GM23248 (cell line): Measurements from ENCODE around the gene ADIPOQ. TPM values are rescaled to one million over a fixed set of nuclear protein-coding genes. Genes with fewer than 3 reads are reported as not detected.
"Not testable (repeated sequence)": the region's sequence is repeated elsewhere in the genome, so short reads cannot be mapped to it uniquely, and the experiment has no call there.

Source experiments
- DNase-seq: peaks from one replicate; pipeline ENCODE4 v3.0.0-alpha.2; 2015
- H2AFZ ChIP-seq: fragments of 200-600 bp; sonication (generic); 2 replicates; pipeline ENCODE4 v1.6.1; 2016; ENCODE audit warnings: antibody characterized with exemption
- H3F3A ChIP-seq: fragments of 200-600 bp; sonication (generic); 2 replicates; pipeline ENCODE4 v1.6.1; 2016; ENCODE audit warnings: mild to moderate bottlenecking, antibody characterized with exemption, mixed run types; ENCODE audit not compliant: insufficient read depth
- H3K27ac ChIP-seq: fragments of 200-600 bp; sonication (generic); 2 replicates; pipeline ENCODE4 v1.5.1; 2016; ENCODE audit warnings: mild to moderate bottlenecking
- H3K27me3 ChIP-seq: fragments of 200-600 bp; sonication (generic); replicated peaks from 2 replicates; pipeline ENCODE4 v1.6.1; 2016; ENCODE audit warnings: mild to moderate bottlenecking; ENCODE audit not compliant: insufficient read depth
- H3K36me3 ChIP-seq: fragments of 200-600 bp; sonication (generic); 2 replicates; pipeline ENCODE4 v1.6.1; 2016; ENCODE audit warnings: low read depth, mild to moderate bottlenecking
- H3K4me1 ChIP-seq: fragments of 200-600 bp; sonication (generic); 2 replicates; pipeline ENCODE4 v1.6.1; 2016; ENCODE audit warnings: mild to moderate bottlenecking; ENCODE audit not compliant: insufficient read depth
- H3K4me2 ChIP-seq: fragments of 200-600 bp; sonication (generic); one replicate; pipeline ENCODE4 v1.6.1; 2016; ENCODE audit warnings: mild to moderate bottlenecking; ENCODE audit not compliant: unreplicated experiment
- H3K4me3 ChIP-seq: fragments of 200-600 bp; sonication (generic); 2 replicates; pipeline ENCODE4 v1.5.1; 2016; ENCODE audit warnings: mild to moderate bottlenecking
- H3K79me2 ChIP-seq: fragments of 200-600 bp; sonication (generic); 2 replicates; pipeline ENCODE4 v1.6.1; 2016; ENCODE audit warnings: mild to moderate bottlenecking; ENCODE audit not compliant: insufficient read depth
- H3K9ac ChIP-seq: fragments of 200-600 bp; sonication (generic); 2 replicates; pipeline ENCODE4 v1.6.1; 2016; ENCODE audit warnings: mild to moderate bottlenecking
- H3K9me2 ChIP-seq: fragments of 200-600 bp; sonication (generic); 2 replicates; pipeline ENCODE4 v1.6.1; 2016; ENCODE audit warnings: mixed run types, mild to moderate bottlenecking, moderate library complexity; ENCODE audit not compliant: insufficient read depth
- H3K9me3 ChIP-seq: fragments of 200-600 bp; sonication (generic); one replicate; pipeline ENCODE4 v1.6.1; 2017; ENCODE audit warnings: low read depth
- H4K20me1 ChIP-seq: fragments of 200-600 bp; sonication (generic); 2 replicates; pipeline ENCODE4 v1.6.0; 2016; ENCODE audit not compliant: insufficient read depth
- EZH2 ChIP-seq: fragments of 200-600 bp; sonication (generic); IDR thresholded peaks from 2 replicates; pipeline ENCODE4 v1.6.1; 2018; ENCODE audit warnings: antibody characterized with exemption, mild to moderate bottlenecking; ENCODE audit not compliant: insufficient read depth, poor library complexity, severe bottlenecking
- EZH2phosphoT487 ChIP-seq: fragments of 200-600 bp; sonication (generic); IDR thresholded peaks from 2 replicates; pipeline ENCODE4 v1.6.1; 2018; ENCODE audit warnings: antibody characterized with exemption, moderate library complexity, mild to moderate bottlenecking, low read depth; ENCODE audit not compliant: insufficient read depth
- WGBS, 2 experiments: methylation state at CpG; one replicate each; pipeline ENCODE4 v1.1.6; 2015 to 2017; ENCODE audit warnings: low lambda C conversion rate in 2 of 2, low coverage in 1 of 2; ENCODE audit errors: missing lambda C conversion rate in 2 of 2; 5-methylcytosine and 5-hydroxymethylcytosine counted together
- in situ Hi-C: fragments of 300-500 bp; cut with MboI; formaldehyde crosslinking; loops from 2 replicates; pipeline ENCODE4 v1.15.0; 2020
- polyA plus RNA-seq: library from polyadenylated mRNA; unstranded; fragments of >200 nt; fragmentation: Nextera tagmentation; extraction: Ambion mirVana; gene quantifications from 2 replicates; pipeline ENCODE4 v1.2.1, GENCODE V29; 2016
- total RNA-seq: library from RNA; depleted of rRNA; stranded (reverse); fragments of >200 nt; shearing (Covaris generic); gene quantifications from 2 replicates; pipeline ENCODE4 v1.2.3, GENCODE V29; 2014; rRNA removed

The ADIPOQ gene
- total and polyA plus RNA-seq, 2 experiments from 2014 or later, result not detected

GRCh38 chr3:186902713-186903112, 60.2 kb downstream of the ADIPOQ start:
- DNase-seq, result no peak

GRCh38 chr3:186903676-186904075, 61.2 kb downstream of the ADIPOQ start:
- not testable (repeated sequence) for H3K9me2 ChIP-seq
- 45 to 55% methylated on average over 2 of the region's 2 CpGs for WGBS, 2 experiments

More at GRCh38 chr3:186902713-186903112, 60.2 kb downstream of the ADIPOQ start:
- no peak overlapping the region for H2AFZ ChIP-seq
- no peak overlapping the region for H3K4me2 ChIP-seq
- H3K9me2 ChIP-seq, result no peaks in the 10 kb centered on the region
- H3F3A ChIP-seq, result no peaks in the 10 kb centered on the region
- no peak overlapping the region for H3K27ac ChIP-seq
- WGBS, 2 experiments, result 33 to 47% methylated on average over 2 of the region's 2 CpGs
- H3K4me3 ChIP-seq, result no peak overlapping the region
- no peak for TF ChIP-seq EZH2
- no peak for TF ChIP-seq EZH2phosphoT487
- in situ Hi-C loops, result no loop called here
- no peaks in the 10 kb centered on the region for H3K9me3 ChIP-seq
- no peak overlapping the region for H3K9ac ChIP-seq
- peaks cover 6% of the 10 kb centered on the region for H3K4me1 ChIP-seq
- peaks cover 3% of the 10 kb centered on the region; the same call in 1 of the 2 replicates for H3K27me3 ChIP-seq
- no peaks in the 10 kb centered on the region for H3K36me3 ChIP-seq
- no peaks in the 10 kb centered on the region for H4K20me1 ChIP-seq
- no peaks in the 10 kb centered on the region for H3K79me2 ChIP-seq

GRCh38 chr3:186907075-186907474, 64.6 kb downstream of the ADIPOQ start:
- H3K79me2 ChIP-seq, H3K27me3 ChIP-seq, H3F3A ChIP-seq, H3K4me3 ChIP-seq, H3K9ac ChIP-seq, DNase-seq, in situ Hi-C loops, H3K27ac ChIP-seq, H4K20me1 ChIP-seq, H2AFZ ChIP-seq, H3K9me3 ChIP-seq, H3K4me1 ChIP-seq, H3K4me2 ChIP-seq, H3K36me3 ChIP-seq, H3K9me2 ChIP-seq: not testable (repeated sequence)
- 55 to 65% methylated on average over 3 of the region's 3 CpGs for WGBS, 2 experiments

More at GRCh38 chr3:186903676-186904075, 61.2 kb downstream of the ADIPOQ start:
- H3K4me1 ChIP-seq, H3K4me3 ChIP-seq, H3K9ac ChIP-seq, H3K27ac ChIP-seq, H2AFZ ChIP-seq, H3F3A ChIP-seq, H3K9me3 ChIP-seq, H3K4me2 ChIP-seq, H4K20me1 ChIP-seq, DNase-seq, H3K36me3 ChIP-seq, in situ Hi-C loops, H3K79me2 ChIP-seq, H3K27me3 ChIP-seq: not testable (repeated sequence)

Other genes with a start within 250 kb of the ADIPOQ start
- not detected in 2 replicates for gene AHSG, start 229.7 kb upstream of the ADIPOQ start, total RNA-seq
- gene AHSG, start 229.7 kb upstream of the ADIPOQ start, polyA plus RNA-seq, result not detected in 2 replicates
- not detected in 2 replicates for gene FETUB, start 202.3 kb upstream of the ADIPOQ start, total RNA-seq
- not detected in 2 replicates for gene FETUB, start 202.3 kb upstream of the ADIPOQ start, polyA plus RNA-seq
- gene HRG, start 176.7 kb upstream of the ADIPOQ start, total RNA-seq, result not detected in 2 replicates
- not detected in 2 replicates for gene HRG, start 176.7 kb upstream of the ADIPOQ start, polyA plus RNA-seq
- not detected in 2 replicates for gene KNG1, start 125.4 kb upstream of the ADIPOQ start, total RNA-seq
- gene KNG1, start 125.4 kb upstream of the ADIPOQ start, polyA plus RNA-seq, result not detected in 2 replicates
- gene EIF4A2, start 59.1 kb upstream of the ADIPOQ start, total RNA-seq, result 426 and 469 TPM in 2 replicates
- 122 TPM in 2 replicates for gene EIF4A2, start 59.1 kb upstream of the ADIPOQ start, polyA plus RNA-seq
- gene RFC4, start 36.2 kb upstream of the ADIPOQ start, total RNA-seq, result 12.0 and 16.2 TPM in 2 replicates
- gene RFC4, start 36.2 kb upstream of the ADIPOQ start, polyA plus RNA-seq, result 22.1 and 22.8 TPM in 2 replicates
- gene ST6GAL1, start 87.8 kb downstream of the ADIPOQ start, total RNA-seq, result not detected in 2 replicates
- 0.20 and 0.41 TPM in 2 replicates for gene ST6GAL1, start 87.8 kb downstream of the ADIPOQ start, polyA plus RNA-seq